GM18867 (cell line): ENCODE measurements around the gene ECEL1.
"Not testable (repeated sequence)": the region's sequence is repeated elsewhere in the genome, so short reads cannot be mapped to it uniquely, and the experiment has no call there.

ENCODE experiments used
- ATAC-seq: cut with Tn5 transposase; IDR thresholded peaks from one replicate; pipeline ENCODE4 v1.9.1; 2021; ENCODE audit warnings: mild to moderate bottlenecking, moderate library complexity; ENCODE audit not compliant: unreplicated experiment

The ECEL1 gene

DNA sequence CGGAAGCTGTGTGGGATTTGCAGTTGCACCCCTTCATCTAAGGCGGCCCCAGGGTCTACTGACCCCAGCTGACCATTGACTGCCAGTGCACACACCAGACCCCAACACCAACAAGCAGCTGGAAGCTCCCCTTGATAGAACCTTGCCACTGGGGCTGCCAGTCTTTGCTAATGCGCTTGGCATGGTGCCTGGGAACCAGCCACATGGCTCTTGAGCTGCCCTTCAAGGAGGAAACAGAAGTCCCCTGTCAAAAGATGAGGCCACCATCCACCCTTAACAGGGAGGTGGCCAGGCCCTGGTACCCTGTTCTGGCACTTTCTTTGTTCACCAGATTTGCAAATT, 23.1 kb downstream of the ECEL1 start:
- ATAC-seq, result no peak

DNA sequence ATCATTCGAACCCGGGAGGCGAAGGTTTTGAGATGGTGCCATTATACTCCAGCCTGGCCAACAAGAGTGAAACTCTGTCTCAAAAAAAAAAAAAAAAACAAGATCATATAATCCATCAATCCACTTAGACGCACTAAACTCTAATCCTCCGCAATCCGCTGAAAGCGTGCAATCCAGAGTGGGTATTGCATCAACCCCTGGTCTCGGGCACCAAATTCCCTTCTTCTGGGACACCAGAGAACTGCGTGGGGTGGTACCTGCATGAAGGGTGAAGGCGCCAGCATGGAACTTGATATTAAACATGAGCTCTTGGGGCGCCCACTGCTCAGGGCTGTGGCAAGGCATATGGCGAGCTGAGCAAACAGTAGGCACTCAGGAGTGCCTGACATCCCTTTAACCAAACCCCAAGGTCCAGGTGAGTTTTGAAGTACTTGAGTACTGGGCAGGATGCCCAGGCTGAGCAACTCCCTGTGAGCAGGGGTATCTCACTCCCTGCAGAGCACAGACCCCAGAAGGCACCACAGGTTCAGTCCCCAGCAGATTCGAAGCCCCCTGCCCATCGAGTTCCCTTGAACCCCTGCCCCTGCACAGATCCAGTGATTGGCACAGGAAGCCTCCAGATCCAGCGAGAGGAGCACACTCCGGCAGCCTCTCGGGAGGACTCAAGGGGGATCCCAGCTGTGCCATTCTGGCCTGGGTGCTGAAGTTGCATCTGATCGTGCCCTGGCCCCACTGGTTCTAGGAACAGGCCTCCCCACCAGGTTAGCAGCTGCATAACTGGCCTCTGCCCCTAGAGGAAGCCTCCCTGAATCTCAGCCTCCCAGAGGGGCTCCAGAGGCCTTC, 23.7 kb downstream of the ECEL1 start:
- ATAC-seq, result no peak

DNA sequence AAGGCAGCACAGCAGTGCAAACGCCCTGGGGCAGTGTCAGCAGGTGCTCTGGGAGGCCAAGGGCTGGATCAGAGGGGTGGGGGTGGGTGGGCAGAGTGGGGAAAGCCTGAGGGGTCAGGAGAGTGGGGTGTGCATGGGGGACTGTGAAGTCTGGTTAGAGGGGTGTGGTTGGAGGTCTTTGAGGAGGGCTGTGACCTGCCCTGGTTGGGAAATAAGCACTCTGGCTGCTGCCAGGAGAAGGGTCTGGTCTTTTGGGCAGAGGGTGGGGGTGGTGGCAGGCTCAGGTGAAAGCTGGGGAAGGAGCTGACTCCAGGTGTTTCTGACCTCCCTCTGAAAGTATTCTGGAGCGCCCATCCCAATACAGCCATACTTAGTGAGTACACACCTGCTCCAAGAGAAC, 27.5 kb downstream of the ECEL1 start:
- ATAC-seq, result no peak

DNA sequence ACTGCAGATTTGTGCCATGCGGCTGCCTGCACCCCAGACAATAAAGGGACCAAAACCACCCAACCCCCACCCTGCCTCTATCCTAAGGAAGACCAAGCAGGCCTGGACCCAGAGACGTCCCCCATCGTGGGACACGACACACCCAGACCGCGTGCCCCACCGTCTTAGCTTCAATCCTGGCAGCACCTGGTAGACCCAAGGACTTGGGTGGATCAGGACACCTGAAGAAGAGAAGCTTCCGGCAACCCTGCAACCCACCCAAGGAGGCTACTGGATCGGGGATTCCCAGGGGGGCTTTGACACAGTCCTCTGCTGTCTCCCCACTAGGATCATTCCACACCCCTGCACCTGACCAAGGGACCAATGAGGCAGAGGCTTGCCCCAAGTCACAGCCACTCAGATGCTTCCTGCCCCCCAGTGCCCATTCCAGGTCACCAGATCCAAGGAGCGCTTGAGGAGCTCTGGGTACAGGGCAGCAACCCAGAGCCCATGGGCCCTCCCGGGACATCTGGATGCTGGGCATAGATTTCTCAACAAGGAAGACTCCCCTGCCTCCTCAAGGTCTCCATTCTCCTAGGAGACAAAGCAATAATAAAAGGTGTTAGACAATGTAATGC, 28.1 kb downstream of the ECEL1 start:
- no peak for ATAC-seq

DNA sequence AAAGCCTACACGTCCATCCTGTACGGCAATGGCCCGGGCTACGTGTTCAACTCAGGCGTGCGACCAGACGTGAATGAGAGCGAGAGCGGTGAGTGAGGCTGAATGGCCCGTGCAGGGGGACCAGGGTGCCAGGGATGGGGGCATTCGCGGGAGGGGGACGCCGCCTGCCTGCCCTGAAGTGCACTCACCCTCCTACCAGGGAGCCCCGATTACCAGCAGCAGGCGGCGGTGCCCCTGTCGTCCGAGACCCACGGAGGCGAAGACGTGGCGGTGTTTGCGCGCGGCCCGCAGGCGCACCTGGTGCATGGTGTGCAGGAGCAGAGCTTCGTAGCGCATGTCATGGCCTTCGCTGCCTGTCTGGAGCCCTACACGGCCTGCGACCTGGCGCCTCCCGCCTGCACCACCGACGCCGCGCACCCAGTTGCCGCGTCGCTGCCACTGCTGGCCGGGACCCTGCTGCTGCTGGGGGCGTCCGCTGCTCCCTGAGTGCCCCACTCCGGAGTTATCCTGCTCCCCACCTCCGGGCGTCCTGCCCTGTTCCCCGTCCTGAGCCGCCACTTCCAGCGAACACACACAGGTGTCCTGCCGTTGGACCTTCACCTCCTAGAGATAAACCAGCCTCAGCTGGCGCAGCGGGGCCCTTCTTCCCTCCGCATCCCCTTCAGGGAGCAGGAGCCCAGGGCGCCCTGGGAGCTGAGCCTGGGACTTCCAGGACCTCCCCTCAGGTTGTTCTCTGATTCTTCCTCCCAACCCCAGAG, 28.8 kb downstream of the ECEL1 start:
- ATAC-seq, result no peak

DNA sequence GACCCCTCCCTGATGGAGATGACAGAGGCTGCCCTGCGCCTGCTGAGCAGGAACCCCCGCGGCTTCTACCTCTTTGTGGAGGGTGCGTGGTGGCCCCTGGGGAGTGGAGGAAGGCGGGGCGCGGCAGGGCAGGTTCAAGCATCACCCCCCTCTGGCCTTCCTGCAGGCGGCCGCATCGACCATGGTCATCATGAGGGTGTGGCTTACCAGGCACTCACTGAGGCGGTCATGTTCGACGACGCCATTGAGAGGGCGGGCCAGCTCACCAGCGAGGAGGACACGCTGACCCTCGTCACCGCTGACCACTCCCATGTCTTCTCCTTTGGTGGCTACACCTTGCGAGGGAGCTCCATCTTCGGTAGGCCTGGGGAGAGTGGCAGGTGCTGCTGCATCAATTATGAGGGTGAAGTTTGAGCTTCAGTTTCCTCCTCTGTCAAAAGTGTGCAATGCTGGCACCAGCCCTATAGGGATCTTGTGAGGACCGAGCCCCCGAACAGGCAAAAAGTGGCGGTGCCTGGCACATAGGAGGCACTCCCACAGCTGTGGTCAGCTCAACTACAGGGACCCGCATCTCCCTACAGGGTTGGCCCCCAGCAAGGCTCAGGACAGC, 29.5 kb downstream of the ECEL1 start:
- ATAC-seq, result no peak

DNA sequence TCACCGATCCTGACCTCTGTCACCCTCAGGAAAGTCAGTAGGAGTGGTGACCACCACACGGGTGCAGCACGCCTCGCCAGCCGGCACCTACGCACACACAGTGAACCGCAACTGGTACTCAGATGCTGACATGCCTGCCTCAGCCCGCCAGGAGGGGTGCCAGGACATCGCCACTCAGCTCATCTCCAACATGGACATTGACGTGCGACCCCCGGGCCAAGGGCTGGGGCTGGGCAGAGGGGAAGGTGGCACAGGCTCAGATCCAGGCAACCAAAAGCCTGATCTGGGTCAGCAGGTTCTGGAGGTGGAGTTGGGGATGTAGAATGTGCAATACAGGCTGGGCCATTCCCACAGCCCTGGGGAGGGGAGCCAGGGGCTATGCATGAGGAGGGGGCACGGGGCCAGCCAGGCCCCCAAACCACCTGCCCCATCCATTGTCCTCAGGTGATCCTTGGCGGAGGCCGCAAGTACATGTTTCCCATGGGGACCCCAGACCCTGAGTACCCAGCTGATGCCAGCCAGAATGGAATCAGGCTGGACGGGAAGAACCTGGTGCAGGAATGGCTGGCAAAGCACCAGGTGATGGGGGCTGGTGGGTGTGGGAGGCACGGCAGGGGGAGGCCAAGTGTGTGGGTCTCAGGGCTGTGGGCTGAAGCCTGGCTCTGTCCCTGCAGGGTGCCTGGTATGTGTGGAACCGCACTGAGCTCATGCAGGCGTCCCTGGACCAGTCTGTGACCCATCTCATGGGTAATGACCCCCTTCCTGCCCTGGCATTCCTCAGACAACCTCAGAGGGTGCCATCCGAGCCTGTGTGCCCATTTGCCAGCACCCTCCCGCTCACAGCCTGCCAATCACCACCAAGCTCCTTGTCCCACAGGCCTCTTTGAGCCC, 30.3 kb downstream of the ECEL1 start:
- no peak for ATAC-seq

DNA sequence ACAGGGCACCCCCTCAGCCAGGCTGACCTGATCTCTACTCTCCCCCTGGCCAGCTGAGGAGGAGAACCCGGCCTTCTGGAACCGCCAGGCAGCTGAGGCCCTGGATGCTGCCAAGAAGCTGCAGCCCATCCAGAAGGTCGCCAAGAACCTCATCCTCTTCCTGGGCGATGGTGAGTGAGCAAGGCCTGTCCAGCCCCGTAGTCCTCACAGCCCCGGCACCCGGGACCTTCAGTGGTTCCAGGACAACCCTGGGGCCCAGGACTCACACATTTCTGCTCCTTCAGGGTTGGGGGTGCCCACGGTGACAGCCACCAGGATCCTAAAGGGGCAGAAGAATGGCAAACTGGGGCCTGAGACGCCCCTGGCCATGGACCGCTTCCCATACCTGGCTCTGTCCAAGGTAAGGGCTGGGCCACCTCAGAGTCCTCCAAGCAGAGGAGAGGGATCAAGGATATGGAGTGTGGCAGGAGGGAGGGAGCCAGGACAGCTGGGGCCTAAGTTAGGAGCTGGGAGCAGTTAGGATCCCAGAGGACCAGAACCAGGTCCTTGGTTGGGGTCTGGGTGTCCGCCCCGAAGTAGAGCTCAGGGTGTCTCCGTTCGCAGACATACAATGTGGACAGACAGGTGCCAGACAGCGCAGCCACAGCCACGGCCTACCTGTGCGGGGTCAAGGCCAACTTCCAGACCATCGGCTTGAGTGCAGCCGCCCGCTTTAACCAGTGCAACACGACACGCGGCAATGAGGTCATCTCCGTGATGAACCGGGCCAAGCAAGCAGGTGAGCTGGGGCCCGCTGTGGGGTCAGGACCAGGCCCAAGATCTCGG, 31.1 kb downstream of the ECEL1 start:
- ATAC-seq, result no peak

DNA sequence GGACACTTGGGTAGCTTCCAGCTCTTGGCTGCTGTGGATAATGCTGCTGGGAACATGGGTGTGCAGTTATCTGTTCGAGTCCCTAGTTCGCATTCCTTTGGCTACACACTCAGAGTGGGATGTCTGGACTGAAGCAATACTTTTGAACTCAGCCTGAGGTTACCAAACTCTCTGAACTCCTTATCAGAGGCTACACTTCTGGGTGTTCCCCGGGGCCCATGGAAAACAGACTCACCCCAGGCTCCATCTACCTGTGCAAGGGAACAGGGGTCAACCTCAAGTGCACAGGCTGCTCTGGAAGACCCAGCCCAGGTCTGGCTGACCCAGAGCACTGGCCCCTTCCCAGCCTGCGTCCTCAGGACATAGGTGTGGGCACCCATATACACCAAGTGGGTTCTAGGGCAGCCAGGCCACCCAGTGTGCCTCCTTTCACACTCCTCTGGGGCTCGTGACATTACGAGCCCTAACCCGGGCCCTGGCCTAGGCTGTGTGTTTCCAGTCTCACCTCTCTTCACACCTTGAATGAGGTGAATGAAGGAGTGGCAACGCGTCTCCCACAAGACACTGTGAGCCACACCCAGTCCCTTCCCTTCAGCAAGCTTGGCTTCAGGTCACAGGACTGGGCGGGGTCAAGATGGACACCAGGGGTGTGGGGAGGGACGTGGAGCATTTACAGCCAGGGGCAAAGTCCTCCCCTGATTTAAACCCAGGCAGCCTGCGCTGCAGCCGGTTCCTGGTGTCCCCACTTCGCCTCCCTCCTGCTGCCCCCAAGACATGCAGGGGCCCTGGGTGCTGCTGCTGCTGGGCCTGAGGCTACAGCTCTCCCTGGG, 32.0 kb downstream of the ECEL1 start, which contains the start of gene ALPI:
ALPI (plus strand) TSS at position 728 of the 830 bp plus-strand sequence; CDS start at position 775, 47 bp downstream.
- no peak for ATAC-seq

DNA sequence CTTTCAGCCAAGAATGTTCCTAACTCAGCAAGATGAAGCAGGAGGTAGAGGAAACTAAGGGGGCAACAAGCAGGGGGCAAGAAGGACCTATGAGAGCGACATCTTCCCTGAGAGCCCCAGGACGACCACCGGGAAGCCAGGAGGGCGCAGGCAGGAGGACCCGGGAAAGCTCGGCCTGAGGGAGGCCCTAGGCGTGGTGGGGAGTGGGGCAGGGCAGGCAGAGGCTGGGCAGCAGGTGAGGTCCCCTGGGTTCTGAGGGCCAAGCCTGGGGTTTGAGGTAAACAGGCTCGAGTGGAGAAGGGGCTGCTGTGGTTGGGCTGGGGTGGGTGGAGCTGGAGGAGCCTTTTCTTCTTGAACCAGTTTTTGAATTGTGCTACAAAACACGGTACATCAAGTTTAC, 33.0 kb downstream of the ECEL1 start:
- no peak for ATAC-seq

DNA sequence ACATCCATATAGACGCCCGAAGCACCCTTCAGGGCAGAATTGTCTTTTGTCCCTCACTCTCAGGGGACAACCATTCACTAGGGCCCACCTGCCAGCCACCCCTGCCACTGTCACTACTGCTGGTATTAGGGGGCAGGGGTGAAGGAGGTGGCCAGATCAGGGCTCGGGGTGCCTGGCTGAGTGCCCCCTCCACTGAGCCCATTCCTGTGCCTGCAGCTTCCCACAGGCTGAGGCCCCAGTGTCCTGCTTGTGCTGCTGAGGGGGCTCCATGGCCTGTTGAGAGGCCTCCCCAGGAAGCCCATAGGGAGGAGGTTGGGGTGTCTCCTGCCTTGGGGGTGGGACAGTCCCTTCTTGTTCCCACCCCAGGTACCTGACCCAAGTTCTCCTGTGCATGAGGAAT, 36.0 kb downstream of the ECEL1 start:
- ATAC-seq, result not testable (repeated sequence)

DNA sequence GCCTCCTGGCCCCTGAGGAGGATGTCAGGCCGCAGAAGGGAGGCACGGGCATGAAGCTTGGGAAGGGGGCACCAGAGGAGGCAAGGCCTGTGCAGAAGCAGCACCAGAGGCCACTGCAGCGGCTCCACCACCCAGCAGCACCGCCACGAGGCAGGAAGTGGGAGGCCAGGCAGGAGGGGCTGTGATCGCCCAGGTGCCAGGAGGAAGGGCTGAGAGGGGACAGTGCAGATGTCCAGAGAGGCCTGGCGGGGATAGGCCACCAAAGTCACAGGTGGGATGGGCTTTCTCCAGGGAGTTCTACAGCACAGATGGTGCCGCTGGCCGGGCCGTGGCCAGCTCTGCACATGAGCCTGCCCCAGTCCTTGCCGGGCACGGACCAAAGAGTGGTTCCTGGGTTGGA, 37.7 kb downstream of the ECEL1 start:
- ATAC-seq, result no peak

DNA sequence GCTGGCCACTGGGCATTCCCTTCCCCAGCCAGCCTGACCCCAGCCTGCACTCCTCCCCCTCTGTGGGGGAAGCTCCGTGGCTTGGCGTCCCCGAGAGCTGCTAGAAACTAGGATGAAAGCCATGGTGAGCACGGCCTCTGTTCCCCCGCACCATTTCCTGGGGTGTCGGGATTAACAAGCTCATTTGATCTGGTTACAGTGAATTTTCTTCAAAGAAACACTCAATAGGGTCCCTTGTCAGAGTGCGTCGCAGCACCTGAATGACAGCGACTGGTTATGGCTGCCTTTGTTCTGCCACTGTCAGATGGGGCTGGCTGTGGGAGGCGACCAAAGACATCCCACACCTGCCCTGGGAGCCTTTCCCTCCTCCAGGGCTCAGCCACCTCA, 39.3 kb downstream of the ECEL1 start:
- ATAC-seq, result no peak

DNA sequence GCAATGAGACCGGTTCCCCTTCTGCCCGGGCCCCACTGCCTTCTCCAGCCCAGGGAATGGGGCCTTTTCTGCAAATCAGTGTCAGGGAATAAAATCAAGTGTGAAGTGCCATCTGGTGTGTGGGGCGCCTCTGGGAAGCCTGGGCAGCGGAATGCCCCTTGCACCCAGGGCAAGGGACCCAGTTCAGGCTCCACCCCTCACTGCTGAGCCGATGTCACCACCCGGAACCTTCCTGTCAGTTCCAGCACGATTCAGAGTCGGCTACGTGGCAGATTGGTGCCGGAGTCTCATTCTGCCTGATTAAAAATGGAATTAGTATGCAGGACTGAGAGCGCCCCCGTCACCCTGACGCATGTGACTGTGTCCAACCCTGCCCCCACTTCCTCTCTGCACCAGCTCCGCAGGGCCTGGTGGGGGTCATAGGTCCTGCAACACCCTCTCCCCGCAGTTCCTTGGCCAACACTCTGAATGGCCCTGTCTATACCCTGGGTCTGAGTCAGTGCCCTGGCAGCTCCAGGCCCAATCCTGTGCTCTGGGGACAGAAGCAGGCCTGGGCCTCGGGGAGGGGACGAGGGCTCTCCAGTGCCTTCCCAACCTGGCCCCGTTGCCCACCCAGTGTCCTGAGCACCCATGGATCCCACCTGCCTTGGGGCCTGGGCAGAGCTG, 39.9 kb downstream of the ECEL1 start:
- no peak for ATAC-seq

DNA sequence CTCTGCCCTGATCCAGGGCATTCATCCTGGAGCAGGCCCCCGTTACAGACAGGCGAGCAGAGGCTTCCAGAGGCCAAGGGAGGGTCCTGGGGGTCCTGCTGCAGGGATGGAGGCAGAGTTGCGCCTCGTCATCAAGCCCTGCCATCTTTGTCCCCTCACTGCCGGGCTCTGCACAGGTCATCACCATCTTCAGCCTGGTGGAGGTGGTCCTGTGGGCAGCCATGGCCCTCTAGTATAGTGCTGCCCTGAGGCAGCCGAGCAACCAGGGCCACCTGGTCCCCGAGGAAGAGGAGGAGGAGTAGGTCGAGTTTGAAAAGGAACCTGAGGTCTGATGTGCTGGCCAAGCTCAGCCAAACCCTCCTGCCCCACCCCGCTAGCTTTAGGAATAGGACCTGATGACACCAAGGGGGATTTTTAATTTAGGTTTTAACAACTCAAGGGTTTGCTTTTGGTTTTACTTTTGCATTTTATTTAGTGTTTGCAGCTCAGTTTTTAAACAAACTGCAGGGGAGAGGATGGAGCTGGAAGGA, 40.5 kb downstream of the ECEL1 start:
- no peak for ATAC-seq

DNA sequence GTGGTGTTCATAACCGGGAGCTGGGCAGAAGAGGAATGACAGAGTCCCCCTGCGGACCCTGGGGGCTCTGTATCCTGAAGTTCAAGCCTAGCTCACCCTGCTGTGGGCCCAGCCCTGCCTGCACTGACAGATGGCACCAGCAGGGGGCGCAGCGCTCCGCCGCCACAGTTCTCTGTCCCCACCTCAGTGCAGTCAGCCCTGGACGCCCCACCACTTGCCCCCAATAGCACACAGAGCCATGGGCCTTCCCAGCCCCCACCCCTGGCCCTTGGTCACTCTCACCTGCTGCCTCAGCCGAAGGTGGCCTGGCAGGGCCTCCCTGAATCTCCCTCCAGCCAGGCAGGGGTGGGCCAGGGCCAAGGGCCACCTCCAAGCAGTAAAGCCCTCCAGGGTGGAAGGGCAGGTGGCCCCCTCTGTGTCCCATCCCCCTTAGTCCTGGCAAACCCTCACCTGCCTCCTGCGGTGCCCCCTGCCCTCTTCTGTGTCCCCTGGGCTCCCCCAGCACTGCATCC, 41.3 kb downstream of the ECEL1 start:
- not testable (repeated sequence) for ATAC-seq

DNA sequence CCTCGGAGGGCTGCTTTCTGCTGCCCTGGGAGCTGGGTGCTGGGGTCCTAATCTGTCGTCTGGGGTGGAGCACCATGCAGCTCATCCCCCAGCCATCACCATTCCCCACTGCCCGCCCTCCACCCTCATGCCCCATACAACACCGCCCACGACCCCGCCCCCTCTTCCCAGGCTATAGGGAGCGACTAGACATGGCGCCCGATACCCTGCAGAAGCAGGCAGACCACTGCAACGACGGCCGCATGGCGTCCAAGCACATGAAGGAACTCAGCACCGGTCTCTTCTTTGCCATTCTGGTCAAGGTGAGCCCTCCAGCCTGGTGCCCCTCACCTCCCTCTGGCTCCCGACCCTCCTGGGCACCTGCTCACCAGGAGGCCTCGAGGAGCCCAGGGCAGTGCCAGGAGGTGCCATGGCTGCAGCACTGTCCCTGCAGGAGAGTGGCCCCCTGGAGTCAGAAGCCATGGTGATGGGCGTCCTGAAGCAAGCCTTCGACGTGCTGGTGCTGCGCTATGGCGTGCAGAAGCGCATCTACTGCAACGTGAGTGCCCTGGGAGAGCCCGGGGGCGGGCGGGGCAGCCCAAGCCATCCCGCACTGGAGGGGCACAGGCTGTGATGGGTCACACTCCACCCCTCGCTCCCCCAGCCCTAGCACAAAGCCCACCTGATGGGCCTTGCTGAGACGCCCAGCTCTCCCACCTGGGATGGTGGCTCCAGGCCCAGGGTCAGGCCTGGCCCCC, 42.3 kb downstream of the ECEL1 start:
- not testable (repeated sequence) for ATAC-seq
